H1 (cell line): ENCODE data around the gene PLXND1.

Experiments
- CHD2 ChIP-seq: IDR thresholded peaks from 2 replicates; pipeline ENCODE4 v1.6.1; 2012; ENCODE audit warnings: low read length, improper control_type of control experiment
- EZH2 ChIP-seq: fragments of 200-600 bp; sonication (generic); IDR thresholded peaks from 2 replicates; pipeline ENCODE4 v1.7.1; 2012; ENCODE audit warnings: low read depth, mild to moderate bottlenecking, moderate library complexity, low read length, inconsistent platforms; ENCODE audit not compliant: severe bottlenecking
- HDAC2 ChIP-seq, 2 experiments: fragments of 300-600 bp in 1 of 2; sonication (generic) in 1 of 2; IDR thresholded peaks; 2 replicates each; pipeline ENCODE4 v1.6.1; 2011 to 2012; ENCODE audit warnings: low read depth in 2 of 2, low read length in 2 of 2, mild to moderate bottlenecking in 2 of 2, moderate library complexity in 2 of 2, borderline replicate concordance in 1 of 2, inconsistent platforms in 1 of 2
- JUN ChIP-seq: IDR thresholded peaks from 2 replicates; pipeline ENCODE4 v1.6.1; 2011; ENCODE audit warnings: low read depth, mild to moderate bottlenecking, improper control_type of control experiment, low read length
- JUND ChIP-seq: IDR thresholded peaks from 2 replicates; pipeline ENCODE4 v1.6.1; 2011; ENCODE audit warnings: mild to moderate bottlenecking, improper control_type of control experiment, low read length
- PHF8 ChIP-seq: fragments of 200-600 bp; sonication (generic); conservative IDR thresholded peaks from 2 replicates; pipeline ENCODE4 v1.7.1; 2012; ENCODE audit warnings: low read depth, mild to moderate bottlenecking, inconsistent platforms, low read length, moderate library complexity
- RNF2 ChIP-seq: fragments of 200-900, 300-1000 bp; sonication (generic); IDR thresholded peaks from 2 replicates; pipeline ENCODE4 v1.7.1; 2016; ENCODE audit warnings: borderline replicate concordance, low read depth, mild to moderate bottlenecking, antibody characterized with exemption, low read length; ENCODE audit not compliant: poor library complexity, severe bottlenecking; ENCODE audit errors: missing control alignments
- TF ChIP-seq, protein P1 (sequence below), 3 experiments: IDR thresholded peaks; 1 replicate in 2 of 3; 2 replicates in 1 of 3; pipeline versions ENCODE4 v1.5.1 to v1.6.1; 2011; ENCODE audit warnings: low read length in 3 of 3, mild to moderate bottlenecking in 3 of 3, inconsistent platforms in 2 of 3, low read depth in 1 of 3, moderate library complexity in 1 of 3; ENCODE audit not compliant: insufficient read depth in 1 of 3; ENCODE audit errors: control extremely low read depth in 1 of 3

DNA sequence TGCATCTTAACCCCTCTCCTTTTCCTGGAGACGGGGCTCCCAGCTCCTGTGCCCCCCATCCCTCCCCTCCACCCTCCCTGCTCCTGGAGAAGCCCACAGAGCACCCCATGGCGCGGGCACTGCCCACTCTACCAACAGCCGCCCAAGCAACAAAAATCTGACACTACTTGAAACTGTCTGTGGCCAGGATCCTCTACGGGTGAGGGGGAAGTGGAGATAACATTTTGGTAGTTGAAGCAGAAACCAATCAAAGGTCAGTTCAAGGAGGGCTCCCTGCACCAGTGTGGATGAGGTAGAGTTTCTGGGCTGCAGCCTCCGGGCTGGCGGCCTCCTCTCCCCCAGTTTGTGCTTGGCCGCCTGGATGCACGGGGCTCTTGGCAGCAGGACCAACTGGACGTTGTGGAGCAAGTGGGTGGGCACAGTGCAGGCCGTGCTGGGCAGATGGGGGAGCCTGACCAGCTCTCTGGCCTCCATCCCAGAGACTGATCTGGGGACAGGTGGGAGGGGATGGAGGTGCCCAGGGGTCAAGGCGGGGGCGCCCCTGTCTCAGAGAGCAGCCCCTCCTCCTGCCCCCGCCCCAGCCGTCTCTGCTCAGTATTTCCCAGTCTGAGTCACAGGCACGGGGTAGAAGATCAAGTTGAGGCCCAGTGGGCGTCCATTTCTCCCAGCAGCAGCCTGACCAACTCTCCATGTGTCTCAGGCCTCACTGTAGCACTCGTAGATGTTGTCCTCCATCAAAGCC lies 50.7 kb downstream of the PLXND1 start:
- TF ChIP-seq HDAC2 (IDR thresholded peaks at IDR 0.05; ENCODE audit: borderline replicate concordance in 1 of 2, low read depth in 2 of 2, low read length in 2 of 2) (no peak), RNF2 (no peak), PHF8 (no peak), JUND (no peak), JUN (no peak), EZH2 (no peak), CHD2 (no peak)
- TF ChIP-seq, protein P1, sequence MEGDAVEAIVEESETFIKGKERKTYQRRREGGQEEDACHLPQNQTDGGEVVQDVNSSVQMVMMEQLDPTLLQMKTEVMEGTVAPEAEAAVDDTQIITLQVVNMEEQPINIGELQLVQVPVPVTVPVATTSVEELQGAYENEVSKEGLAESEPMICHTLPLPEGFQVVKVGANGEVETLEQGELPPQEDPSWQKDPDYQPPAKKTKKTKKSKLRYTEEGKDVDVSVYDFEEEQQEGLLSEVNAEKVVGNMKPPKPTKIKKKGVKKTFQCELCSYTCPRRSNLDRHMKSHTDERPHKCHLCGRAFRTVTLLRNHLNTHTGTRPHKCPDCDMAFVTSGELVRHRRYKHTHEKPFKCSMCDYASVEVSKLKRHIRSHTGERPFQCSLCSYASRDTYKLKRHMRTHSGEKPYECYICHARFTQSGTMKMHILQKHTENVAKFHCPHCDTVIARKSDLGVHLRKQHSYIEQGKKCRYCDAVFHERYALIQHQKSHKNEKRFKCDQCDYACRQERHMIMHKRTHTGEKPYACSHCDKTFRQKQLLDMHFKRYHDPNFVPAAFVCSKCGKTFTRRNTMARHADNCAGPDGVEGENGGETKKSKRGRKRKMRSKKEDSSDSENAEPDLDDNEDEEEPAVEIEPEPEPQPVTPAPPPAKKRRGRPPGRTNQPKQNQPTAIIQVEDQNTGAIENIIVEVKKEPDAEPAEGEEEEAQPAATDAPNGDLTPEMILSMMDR (IDR thresholded peaks at IDR 0.05; ENCODE audit: control extremely low read depth in 1 of 3, insufficient read depth in 1 of 3, low read depth in 1 of 3, low read length in 3 of 3): no peak
